ENCODE data around the gene PYGO1.

DNA sequence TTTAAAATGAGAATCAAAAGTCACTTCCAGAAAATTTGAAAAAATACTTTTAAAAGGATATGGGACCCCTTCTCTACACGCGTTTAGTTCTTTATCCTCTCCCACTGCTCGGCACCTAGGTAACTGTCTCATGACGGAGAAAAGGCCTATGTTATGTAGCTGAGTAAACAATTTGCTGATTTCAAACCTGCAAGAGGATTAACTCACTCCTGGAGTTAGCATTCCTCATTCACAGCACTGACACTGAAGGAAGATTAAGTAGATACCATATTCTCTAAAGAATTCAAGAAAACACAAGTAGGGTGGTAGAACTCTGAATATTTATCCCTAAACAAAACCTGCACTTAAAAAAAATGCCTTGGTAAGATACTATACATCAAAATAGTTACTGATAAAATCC is 30.2 kb upstream of the PYGO1 start:
- TF ChIP-seq EZH2 (IDR thresholded peaks at IDR 0.05; ENCODE audit: borderline replicate concordance, low read length), result no peak
- TF ChIP-seq, protein P1, sequence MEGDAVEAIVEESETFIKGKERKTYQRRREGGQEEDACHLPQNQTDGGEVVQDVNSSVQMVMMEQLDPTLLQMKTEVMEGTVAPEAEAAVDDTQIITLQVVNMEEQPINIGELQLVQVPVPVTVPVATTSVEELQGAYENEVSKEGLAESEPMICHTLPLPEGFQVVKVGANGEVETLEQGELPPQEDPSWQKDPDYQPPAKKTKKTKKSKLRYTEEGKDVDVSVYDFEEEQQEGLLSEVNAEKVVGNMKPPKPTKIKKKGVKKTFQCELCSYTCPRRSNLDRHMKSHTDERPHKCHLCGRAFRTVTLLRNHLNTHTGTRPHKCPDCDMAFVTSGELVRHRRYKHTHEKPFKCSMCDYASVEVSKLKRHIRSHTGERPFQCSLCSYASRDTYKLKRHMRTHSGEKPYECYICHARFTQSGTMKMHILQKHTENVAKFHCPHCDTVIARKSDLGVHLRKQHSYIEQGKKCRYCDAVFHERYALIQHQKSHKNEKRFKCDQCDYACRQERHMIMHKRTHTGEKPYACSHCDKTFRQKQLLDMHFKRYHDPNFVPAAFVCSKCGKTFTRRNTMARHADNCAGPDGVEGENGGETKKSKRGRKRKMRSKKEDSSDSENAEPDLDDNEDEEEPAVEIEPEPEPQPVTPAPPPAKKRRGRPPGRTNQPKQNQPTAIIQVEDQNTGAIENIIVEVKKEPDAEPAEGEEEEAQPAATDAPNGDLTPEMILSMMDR (conservative IDR thresholded peaks at IDR 0.05 in 1 of 2, IDR thresholded peaks at IDR 0.05 in 1 of 2; ENCODE audit: extremely low read depth in 1 of 2, insufficient read depth in 1 of 2, low read depth in 1 of 2, low read length in 2 of 2), result no peak
